Neural crest cell (in vitro differentiated cells): Measurements from ENCODE around the gene CLSTN2. TPM values are rescaled to one million over a fixed set of nuclear protein-coding genes. Genes with fewer than 3 reads are reported as not detected.

Source experiments
- DNase-seq: peaks from one replicate; pipeline ENCODE4 v3.0.0; 2021; ENCODE audit warnings: low read depth, mixed read lengths, low spot score
- H3K27ac Mint-ChIP-seq: one replicate; pipeline ENCODE4 v1.8.0; 2021; ENCODE audit warnings: mild to moderate bottlenecking, mixed read lengths; ENCODE audit not compliant: unreplicated experiment
- H3K27me3 Mint-ChIP-seq: 2 replicates; pipeline ENCODE4 v1.8.0; 2021; ENCODE audit warnings: low read depth, mild to moderate bottlenecking, mixed read lengths
- H3K36me3 Mint-ChIP-seq: 2 replicates; pipeline ENCODE4 v1.8.0; 2021; ENCODE audit warnings: low read depth, mild to moderate bottlenecking, mixed read lengths
- H3K4me1 Mint-ChIP-seq: 2 replicates; pipeline ENCODE4 v1.8.0; 2021; ENCODE audit warnings: mixed read lengths
- H3K4me3 Mint-ChIP-seq: one replicate; pipeline ENCODE4 v1.8.0; 2021; ENCODE audit warnings: mild to moderate bottlenecking, mixed read lengths
- H3K9me3 Mint-ChIP-seq: 2 replicates; pipeline ENCODE4 v1.8.0; 2021; ENCODE audit warnings: mixed read lengths
- CTCF ChIP-seq: fragments of 200-600 bp; sonication (generic); conservative IDR thresholded peaks from 2 replicates; pipeline ENCODE4 v1.5.0; 2021; ENCODE audit warnings: antibody characterized with exemption, mild to moderate bottlenecking
- total RNA-seq: library from RNA; stranded (reverse); gene quantifications from 2 replicates; pipeline ENCODE4 v1.2.1, GENCODE V29; 2021

Gene CLSTN2
- total RNA-seq, 1 donor from 2014 or later = 1.9 TPM

- no peak for DNase-seq
- no peak for TF ChIP-seq CTCF
- H3K4me1 Mint-ChIP-seq = no peaks in the 10 kb centered on the region
- no peaks in the 10 kb centered on the region for H3K27me3 Mint-ChIP-seq
- H3K27ac Mint-ChIP-seq = no peak overlapping the region
- peaks cover 3% of the 10 kb centered on the region for H3K9me3 Mint-ChIP-seq
- no peaks in the 10 kb centered on the region for H3K36me3 Mint-ChIP-seq
- no peak overlapping the region for H3K4me3 Mint-ChIP-seq
These were observed 250.4 kb downstream of the CLSTN2 start for GRCh38 chr3:140185375-140185774.

GRCh38 chr3:140186421-140186920, 251.5 kb downstream of the CLSTN2 start:
- Mint-ChIP-seq H3K4me3 (no peak overlapping the region), H3K9me3 (peaks cover 3% of the 10 kb centered on the region), H3K36me3 (no peaks in the 10 kb centered on the region), H3K4me1 (no peaks in the 10 kb centered on the region), H3K27ac (no peak overlapping the region), H3K27me3 (no peaks in the 10 kb centered on the region)
- DNase-seq = no peak
- no peak for TF ChIP-seq CTCF

- Mint-ChIP-seq H3K4me3 (no peak overlapping the region), H3K36me3 (no peaks in the 10 kb centered on the region), H3K27ac (no peak overlapping the region), H3K27me3 (no peaks in the 10 kb centered on the region), H3K4me1 (no peaks in the 10 kb centered on the region), H3K9me3 (peaks cover 3% of the 10 kb centered on the region)
- no peak for DNase-seq
- TF ChIP-seq CTCF = no peak
These were observed 252.0 kb downstream of the CLSTN2 start for GRCh38 chr3:140187028-140187427.

- Mint-ChIP-seq H3K4me1 (no peaks in the 10 kb centered on the region), H3K36me3 (no peaks in the 10 kb centered on the region), H3K4me3 (no peak overlapping the region), H3K27me3 (no peaks in the 10 kb centered on the region), H3K9me3 (peaks cover 7% of the 10 kb centered on the region), H3K27ac (no peak overlapping the region)
- no peak for DNase-seq
- TF ChIP-seq CTCF = no peak
These were observed 252.8 kb downstream of the CLSTN2 start for GRCh38 chr3:140187656-140188221.

- Mint-ChIP-seq H3K27ac (no peak overlapping the region), H3K4me3 (no peak overlapping the region)
These were observed 253.3 kb downstream of the CLSTN2 start for GRCh38 chr3:140188285-140188684.

More at GRCh38 chr3:140188285-140188684, 253.3 kb downstream of the CLSTN2 start:
- Mint-ChIP-seq H3K9me3 (peaks cover 7% of the 10 kb centered on the region), H3K4me1 (no peaks in the 10 kb centered on the region), H3K27me3 (no peaks in the 10 kb centered on the region), H3K36me3 (no peaks in the 10 kb centered on the region)
- TF ChIP-seq CTCF = no peak
- no peak for DNase-seq
